ENCODE data around the gene KCNB1. TPM values are rescaled to one million over a fixed set of nuclear protein-coding genes. Genes with fewer than 3 reads are reported as not detected.

Gene KCNB1
- total RNA-seq, 1 donor from 2014 or later = 2.0 TPM

DNA sequence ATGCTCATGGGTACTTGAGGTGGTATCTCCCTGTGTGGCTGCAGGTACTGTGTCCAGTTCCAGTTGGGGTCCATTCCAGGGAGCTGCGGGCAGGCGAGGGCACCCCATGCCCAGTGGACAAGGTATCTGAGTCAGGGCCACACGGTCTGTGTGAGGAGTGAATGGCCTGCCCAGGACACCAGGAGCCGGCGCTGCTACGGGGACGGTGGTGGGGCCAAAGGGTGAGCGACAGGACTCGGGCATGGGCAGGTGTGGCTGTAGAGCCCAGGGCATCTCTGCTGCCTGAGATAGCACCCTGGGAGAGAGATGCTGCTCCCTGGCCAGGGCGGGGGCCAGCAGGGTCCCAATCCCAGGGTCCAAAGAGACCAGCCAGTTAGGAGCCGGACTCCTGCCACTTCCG lies 147.0 kb downstream of the KCNB1 start:
- no peaks in the 10 kb centered on the region for H3K36me3 ChIP-seq
- intact Hi-C loops (cut with DNase I) = loop anchor here (10.0 kb wide), 2 partner anchors 199 to 269 kb away; no protein-coding TSS in a partner anchor
- TF ChIP-seq POLR2AphosphoS5 (IDR thresholded peaks at IDR 0.05; ENCODE audit: insufficient read depth in 1 of 2, low read depth in 1 of 2) (no peak), POLR2A (IDR thresholded peaks at IDR 0.05) (no peak)
- TF ChIP-seq, protein P1, sequence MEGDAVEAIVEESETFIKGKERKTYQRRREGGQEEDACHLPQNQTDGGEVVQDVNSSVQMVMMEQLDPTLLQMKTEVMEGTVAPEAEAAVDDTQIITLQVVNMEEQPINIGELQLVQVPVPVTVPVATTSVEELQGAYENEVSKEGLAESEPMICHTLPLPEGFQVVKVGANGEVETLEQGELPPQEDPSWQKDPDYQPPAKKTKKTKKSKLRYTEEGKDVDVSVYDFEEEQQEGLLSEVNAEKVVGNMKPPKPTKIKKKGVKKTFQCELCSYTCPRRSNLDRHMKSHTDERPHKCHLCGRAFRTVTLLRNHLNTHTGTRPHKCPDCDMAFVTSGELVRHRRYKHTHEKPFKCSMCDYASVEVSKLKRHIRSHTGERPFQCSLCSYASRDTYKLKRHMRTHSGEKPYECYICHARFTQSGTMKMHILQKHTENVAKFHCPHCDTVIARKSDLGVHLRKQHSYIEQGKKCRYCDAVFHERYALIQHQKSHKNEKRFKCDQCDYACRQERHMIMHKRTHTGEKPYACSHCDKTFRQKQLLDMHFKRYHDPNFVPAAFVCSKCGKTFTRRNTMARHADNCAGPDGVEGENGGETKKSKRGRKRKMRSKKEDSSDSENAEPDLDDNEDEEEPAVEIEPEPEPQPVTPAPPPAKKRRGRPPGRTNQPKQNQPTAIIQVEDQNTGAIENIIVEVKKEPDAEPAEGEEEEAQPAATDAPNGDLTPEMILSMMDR (IDR thresholded peaks at IDR 0.05) = no peak
- no peaks in the 10 kb centered on the region for H3K27me3 ChIP-seq
- H3K9me3 ChIP-seq = no peaks in the 10 kb centered on the region
- H3K4me3 ChIP-seq = no peak overlapping the region
- DNase-seq (ENCODE audit: extremely low spot score in 2 of 2) = no peak
- H3K4me1 ChIP-seq = no peaks in the 10 kb centered on the region
- H3K27ac ChIP-seq = no peak overlapping the region

- DNase-seq (ENCODE audit: extremely low spot score in 2 of 2) = no peak
- H3K9me3 ChIP-seq = no peaks in the 10 kb centered on the region
- H3K4me1 ChIP-seq = no peaks in the 10 kb centered on the region
- H3K4me3 ChIP-seq = no peak overlapping the region
- TF ChIP-seq, protein P1 (IDR thresholded peaks at IDR 0.05) = no peak
- TF ChIP-seq POLR2AphosphoS5 (IDR thresholded peaks at IDR 0.05; ENCODE audit: insufficient read depth in 1 of 2, low read depth in 1 of 2) = no peak
- no peak overlapping the region for H3K27ac ChIP-seq
- intact Hi-C loops (cut with DNase I) = loop anchor here (5.0 to 10.0 kb wide), 3 partner anchors 151 to 274 kb away; partner anchors contain the start of gene KCNB1
- no peaks in the 10 kb centered on the region for H3K36me3 ChIP-seq
- H3K27me3 ChIP-seq = no peaks in the 10 kb centered on the region
Measured at GRCh38 chr20:49330701-49331615, 151.5 kb downstream of the KCNB1 start.

DNA sequence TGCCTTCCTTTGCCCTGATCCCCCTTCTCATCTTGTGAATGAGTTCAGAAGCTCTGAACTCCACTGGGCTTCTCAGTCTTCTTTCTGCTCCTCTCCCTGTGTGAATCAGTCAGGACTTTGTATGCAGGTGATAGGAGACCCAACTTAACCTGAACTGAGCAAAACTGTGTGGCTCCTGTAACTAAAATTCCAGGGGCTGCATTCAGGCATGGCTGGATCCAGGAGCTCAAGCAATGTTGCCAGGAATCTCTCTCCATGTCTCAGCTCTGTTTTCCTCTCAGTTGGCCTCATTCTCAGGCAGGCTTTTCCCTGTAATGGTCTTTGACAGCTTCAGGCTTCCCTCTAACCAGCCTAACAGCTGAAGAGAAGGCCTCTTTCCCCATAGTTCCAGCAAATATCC lies 153.7 kb downstream of the KCNB1 start:
- H3K36me3 ChIP-seq = no peaks in the 10 kb centered on the region
- TF ChIP-seq POLR2AphosphoS5 (IDR thresholded peaks at IDR 0.05; ENCODE audit: insufficient read depth in 1 of 2, low read depth in 1 of 2) (no peak), POLR2A (IDR thresholded peaks at IDR 0.05) (no peak)
- TF ChIP-seq, protein P1 (IDR thresholded peaks at IDR 0.05) = no peak
- H3K27ac ChIP-seq = no peak overlapping the region
- no peak for DNase-seq (ENCODE audit: extremely low spot score in 2 of 2)
- no peaks in the 10 kb centered on the region for H3K4me1 ChIP-seq
- intact Hi-C loops (cut with DNase I) = no loop called here
- H3K4me3 ChIP-seq = no peak overlapping the region
- no peaks in the 10 kb centered on the region for H3K27me3 ChIP-seq
- no peaks in the 10 kb centered on the region for H3K9me3 ChIP-seq

- H3K27ac ChIP-seq = no peak overlapping the region
- no peaks in the 10 kb centered on the region for H3K9me3 ChIP-seq
- no peak for DNase-seq (ENCODE audit: extremely low spot score in 2 of 2)
- no peaks in the 10 kb centered on the region for H3K36me3 ChIP-seq
- no peaks in the 10 kb centered on the region for H3K4me1 ChIP-seq
- no peaks in the 10 kb centered on the region for H3K27me3 ChIP-seq
- TF ChIP-seq, protein P1 (IDR thresholded peaks at IDR 0.05) = no peak
- TF ChIP-seq POLR2A (IDR thresholded peaks at IDR 0.05) (no peak), POLR2AphosphoS5 (IDR thresholded peaks at IDR 0.05; ENCODE audit: insufficient read depth in 1 of 2, low read depth in 1 of 2) (no peak)
- intact Hi-C loops (cut with DNase I) = no loop called here
- H3K4me3 ChIP-seq = no peak overlapping the region
Measured at GRCh38 chr20:49326026-49326425, 156.4 kb downstream of the KCNB1 start.

DNA sequence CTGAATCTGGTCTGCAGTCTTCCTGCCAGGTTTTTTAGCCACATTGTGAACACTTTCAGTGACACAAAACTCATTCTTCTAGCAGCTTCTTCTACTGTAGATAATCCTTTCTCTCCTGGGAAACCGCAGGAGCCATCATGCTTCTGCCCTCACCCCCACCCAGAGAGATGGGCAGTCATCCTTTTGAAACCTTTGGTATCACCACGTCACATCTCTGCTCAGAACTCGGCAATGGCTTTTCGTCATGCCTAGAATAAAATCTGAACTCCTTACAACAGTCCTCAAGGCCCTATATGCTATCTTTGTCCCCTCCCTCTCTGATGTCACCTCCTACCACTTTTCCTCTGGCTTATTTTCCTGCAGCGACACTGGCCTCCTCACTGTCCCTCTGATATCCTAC lies 158.2 kb downstream of the KCNB1 start:
- no peak for TF ChIP-seq POLR2AphosphoS5 (IDR thresholded peaks at IDR 0.05; ENCODE audit: insufficient read depth in 1 of 2, low read depth in 1 of 2)
- no peak for TF ChIP-seq POLR2A (IDR thresholded peaks at IDR 0.05)
- TF ChIP-seq, protein P1 (IDR thresholded peaks at IDR 0.05) = no peak

More for the DNA sequence above, 158.2 kb downstream of the KCNB1 start:
- intact Hi-C loops (cut with DNase I) = no loop called here
- no peaks in the 10 kb centered on the region for H3K9me3 ChIP-seq
- peaks cover 3% of the 10 kb centered on the region for H3K4me1 ChIP-seq
- DNase-seq (ENCODE audit: extremely low spot score in 2 of 2) = no peak
- H3K27me3 ChIP-seq = no peaks in the 10 kb centered on the region
- H3K27ac ChIP-seq = no peak overlapping the region
- no peak overlapping the region for H3K4me3 ChIP-seq
- H3K36me3 ChIP-seq = no peaks in the 10 kb centered on the region
